Measurements from ENCODE around the gene KIAA1210. TPM values are rescaled to one million over a fixed set of nuclear protein-coding genes. Genes with fewer than 3 reads are reported as not detected.

KIAA1210 gene
- not detected for total RNA-seq

DNA sequence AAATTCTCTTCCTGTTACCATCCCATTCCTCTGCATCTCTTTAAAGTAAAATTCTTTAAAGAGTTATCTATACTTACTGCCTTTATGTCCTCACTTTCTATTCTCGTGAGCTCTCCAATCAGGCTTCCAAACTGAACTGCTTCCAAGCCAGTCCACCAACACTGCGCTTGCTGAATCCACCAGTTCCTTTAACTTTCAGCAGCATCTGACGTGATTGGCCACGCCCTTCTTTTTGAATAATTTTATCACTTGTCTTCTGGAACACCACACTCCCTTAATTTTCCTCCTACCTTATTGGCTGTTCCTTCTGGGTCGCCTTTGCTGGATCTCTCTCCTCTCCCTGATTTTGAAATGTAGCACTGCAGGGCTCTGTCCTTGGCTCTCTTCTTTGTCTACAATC is at the start of gene KIAA1210:
KIAA1210 (minus strand) TSS at position 163 of the 400 bp plus-strand sequence. CDS start 4,170 bp downstream, outside the sequence.
- Mint-ChIP-seq H3K9me3 (ENCODE audit: low read depth) (no peaks in the 10 kb centered on the region), H3K36me3 (ENCODE audit: low read depth) (no peaks in the 10 kb centered on the region), H3K27me3 (no peaks in the 10 kb centered on the region), H3K4me3 (no peak within 1 kb of the TSS), H3K27ac (no peak within 1 kb of the TSS), H3K4me1 (no peaks in the 10 kb centered on the region)
- ATAC-seq: no peak
- ChIA-PET CTCF (interaction anchor here (2.0 kb wide), 1 partner anchor 9 kb away, joined by 7 read pairs; no protein-coding TSS in a partner anchor), POLR2A (no interaction called here)
- DNase-seq: no peak
- intact Hi-C loops (cut with DNase I, micrococcal nuclease): no loop called here

DNA sequence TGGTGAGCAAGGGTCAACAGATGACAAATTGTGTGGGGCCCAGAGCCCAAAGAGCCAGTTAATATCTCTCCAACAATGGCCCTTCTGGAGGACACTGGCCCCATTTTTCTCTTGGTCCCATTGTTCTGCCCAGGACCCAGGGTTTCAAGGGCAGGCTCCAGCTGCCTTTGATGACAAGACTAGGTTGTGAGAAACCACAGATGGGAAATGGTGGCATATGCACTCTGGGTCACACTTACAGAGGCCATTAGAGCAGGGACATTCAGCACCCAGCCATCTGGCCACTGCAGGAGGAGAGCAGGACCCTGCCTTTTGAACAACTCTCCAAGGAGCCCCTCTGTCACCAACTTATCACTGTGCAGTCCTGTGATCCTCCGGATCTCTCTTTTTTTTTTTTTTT is 49.7 kb upstream of the KIAA1210 start:
- no peaks in the 10 kb centered on the region for H3K36me3 Mint-ChIP-seq (ENCODE audit: low read depth)
- H3K4me1 Mint-ChIP-seq: no peaks in the 10 kb centered on the region
- ATAC-seq (no peak), DNase-seq (no peak)
- H3K4me3 Mint-ChIP-seq: no peak overlapping the region
- ChIA-PET POLR2A (no interaction called here), CTCF (no interaction called here)
- intact Hi-C loops (cut with DNase I, micrococcal nuclease): no loop called here
- H3K27ac Mint-ChIP-seq: no peak overlapping the region
- no peaks in the 10 kb centered on the region for H3K27me3 Mint-ChIP-seq
- no peaks in the 10 kb centered on the region for H3K9me3 Mint-ChIP-seq (ENCODE audit: low read depth)

DNA sequence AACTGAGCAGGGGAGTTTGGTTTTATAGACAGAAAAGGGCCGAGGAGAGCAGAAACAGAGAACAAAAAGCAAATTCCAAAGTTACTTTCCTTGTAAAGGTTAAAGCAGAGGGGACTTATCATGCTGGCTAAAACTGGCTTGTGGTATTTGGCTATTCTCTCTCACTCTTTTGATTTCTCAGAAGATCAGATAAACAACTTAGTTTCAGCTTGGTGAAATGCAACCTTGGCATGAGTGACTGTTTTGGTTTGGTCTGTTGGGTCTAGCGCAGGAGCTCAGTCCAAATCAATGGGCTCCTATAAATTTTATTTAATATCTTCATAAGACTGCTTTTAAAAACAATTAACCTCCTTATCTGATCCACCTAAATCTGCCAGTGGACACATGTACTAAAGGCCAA is 47.3 kb upstream of the KIAA1210 start:
- Mint-ChIP-seq H3K36me3 (ENCODE audit: low read depth) (no peaks in the 10 kb centered on the region), H3K4me3 (no peak overlapping the region), H3K9me3 (ENCODE audit: low read depth) (no peaks in the 10 kb centered on the region), H3K4me1 (no peaks in the 10 kb centered on the region), H3K27ac (no peak overlapping the region), H3K27me3 (no peaks in the 10 kb centered on the region)
- POLR2A ChIA-PET: no interaction called here
- no peak for ATAC-seq
- CTCF ChIA-PET: no interaction called here
- no peak for DNase-seq
- intact Hi-C loops (cut with DNase I, micrococcal nuclease): no loop called here

DNA sequence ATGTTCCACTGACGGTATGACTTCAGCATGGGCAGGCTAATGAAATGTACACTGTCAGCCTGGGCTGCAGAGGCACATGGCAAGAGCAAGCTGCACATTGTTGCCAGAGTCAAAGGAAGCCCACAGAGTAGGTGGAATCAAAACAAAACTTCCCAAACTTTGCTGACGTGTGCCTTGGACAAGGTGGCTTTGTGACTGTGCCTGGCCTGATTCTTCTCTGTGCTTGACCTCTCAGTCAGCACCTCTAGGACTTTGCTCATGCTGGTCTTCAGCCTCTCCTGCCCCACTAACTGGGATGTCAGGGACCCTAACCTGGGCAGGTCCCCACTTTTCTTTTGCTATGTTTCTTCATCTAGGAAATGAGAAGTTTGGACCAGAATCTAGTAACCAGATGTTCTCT is 40.5 kb upstream of the KIAA1210 start:
- no peak for DNase-seq
- Mint-ChIP-seq H3K9me3 (ENCODE audit: low read depth) (no peaks in the 10 kb centered on the region), H3K36me3 (ENCODE audit: low read depth) (no peaks in the 10 kb centered on the region), H3K27me3 (peaks cover 2% of the 10 kb centered on the region), H3K4me1 (no peaks in the 10 kb centered on the region), H3K4me3 (no peak overlapping the region), H3K27ac (no peak overlapping the region)
- intact Hi-C loops (cut with DNase I, micrococcal nuclease): no loop called here
- no peak for ATAC-seq
- ChIA-PET POLR2A (no interaction called here), CTCF (no interaction called here)

DNA sequence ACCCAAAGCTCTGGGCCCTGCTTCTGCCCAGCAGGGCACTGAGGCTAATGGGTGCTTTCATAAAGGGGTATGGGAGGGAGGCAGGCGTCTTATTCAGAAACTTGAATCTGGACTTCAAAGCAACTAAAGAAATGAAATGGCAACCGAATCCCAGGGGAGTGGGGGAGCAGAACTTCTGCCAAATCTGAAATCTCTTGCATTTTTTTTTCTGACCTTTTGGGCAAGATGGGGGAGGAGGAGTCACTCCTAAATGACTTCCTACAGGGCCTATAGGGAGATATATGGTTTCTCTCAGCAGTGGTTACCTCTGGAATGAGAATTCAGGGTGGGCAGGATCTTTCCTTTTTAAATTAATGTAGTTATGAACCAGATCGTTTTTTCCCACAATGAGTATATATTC is 30.6 kb upstream of the KIAA1210 start:
- DNase-seq (no peak), ATAC-seq (no peak)
- H3K27me3 Mint-ChIP-seq: no peaks in the 10 kb centered on the region
- H3K27ac Mint-ChIP-seq: no peak overlapping the region
- no peaks in the 10 kb centered on the region for H3K4me1 Mint-ChIP-seq
- no peak overlapping the region for H3K4me3 Mint-ChIP-seq
- no peaks in the 10 kb centered on the region for H3K36me3 Mint-ChIP-seq (ENCODE audit: low read depth)
- CTCF ChIA-PET: no interaction called here
- POLR2A ChIA-PET: no interaction called here
- intact Hi-C loops (cut with DNase I, micrococcal nuclease): no loop called here
- no peaks in the 10 kb centered on the region for H3K9me3 Mint-ChIP-seq (ENCODE audit: low read depth)

DNA sequence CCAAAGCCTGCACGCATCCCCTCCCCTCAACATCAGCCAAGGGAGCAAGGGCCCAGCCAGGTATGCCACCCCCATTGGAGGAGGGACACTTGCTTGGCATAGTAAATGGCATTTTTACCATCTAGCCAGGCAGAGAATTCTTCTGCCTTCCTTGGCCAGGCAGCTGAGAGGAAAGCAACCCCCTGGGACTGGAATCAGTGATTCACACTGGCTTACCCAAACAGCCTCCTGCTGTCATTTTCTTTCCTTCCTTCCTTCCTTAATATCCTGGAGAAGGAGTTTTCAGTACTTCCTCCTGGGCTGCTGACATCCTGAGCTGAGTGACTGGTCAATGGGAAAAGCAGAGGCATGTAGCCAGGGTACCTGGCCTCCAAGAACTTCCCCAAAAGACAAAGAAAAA is 28.6 kb upstream of the KIAA1210 start:
- DNase-seq (no peak), ATAC-seq (no peak)
- H3K4me1 Mint-ChIP-seq: no peaks in the 10 kb centered on the region
- H3K27me3 Mint-ChIP-seq: peaks cover under 1% of the 10 kb centered on the region
- no peaks in the 10 kb centered on the region for H3K36me3 Mint-ChIP-seq (ENCODE audit: low read depth)
- no peaks in the 10 kb centered on the region for H3K9me3 Mint-ChIP-seq (ENCODE audit: low read depth)
- ChIA-PET POLR2A (no interaction called here), CTCF (no interaction called here)
- no peak overlapping the region for H3K4me3 Mint-ChIP-seq
- intact Hi-C loops (cut with DNase I, micrococcal nuclease): no loop called here
- H3K27ac Mint-ChIP-seq: no peak overlapping the region

DNA sequence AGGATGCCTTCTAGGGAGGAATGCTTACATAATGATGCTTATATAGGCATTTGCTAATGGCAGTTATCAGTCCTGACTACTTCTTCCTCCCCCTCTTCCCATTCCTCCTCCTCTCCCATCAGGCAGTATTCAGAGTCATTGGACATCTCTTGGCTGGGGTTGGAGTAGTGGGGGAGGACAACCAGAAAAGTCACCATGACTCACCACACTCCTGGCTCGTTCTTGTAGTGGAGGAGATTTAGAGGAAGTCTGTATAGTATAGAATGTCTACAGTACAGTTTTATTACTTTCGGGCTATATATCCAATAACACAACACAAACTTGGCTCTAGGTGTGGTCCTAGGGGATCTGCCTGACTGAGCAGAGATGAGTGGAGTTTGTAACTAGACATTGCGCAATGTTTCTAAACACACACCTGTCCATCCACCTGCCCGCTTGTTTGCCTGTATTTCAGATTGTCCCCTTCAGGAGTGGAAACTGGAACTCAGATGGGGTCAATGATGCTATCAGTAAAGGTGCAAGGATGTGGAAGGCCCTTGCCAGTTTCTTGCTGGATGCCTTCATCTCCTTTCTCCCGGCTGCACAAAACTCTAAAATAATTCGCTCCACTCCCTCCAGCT is 27.9 kb upstream of the KIAA1210 start:
- H3K36me3 Mint-ChIP-seq (ENCODE audit: low read depth): no peaks in the 10 kb centered on the region
- intact Hi-C loops (cut with DNase I, micrococcal nuclease): no loop called here
- peaks cover 3% of the 10 kb centered on the region for H3K27me3 Mint-ChIP-seq
- DNase-seq: no peak
- CTCF ChIA-PET: no interaction called here
- no peak for ATAC-seq
- POLR2A ChIA-PET: no interaction called here
- no peak overlapping the region for H3K27ac Mint-ChIP-seq
- no peaks in the 10 kb centered on the region for H3K4me1 Mint-ChIP-seq
- no peaks in the 10 kb centered on the region for H3K9me3 Mint-ChIP-seq (ENCODE audit: low read depth)
- H3K4me3 Mint-ChIP-seq: no peak overlapping the region

DNA sequence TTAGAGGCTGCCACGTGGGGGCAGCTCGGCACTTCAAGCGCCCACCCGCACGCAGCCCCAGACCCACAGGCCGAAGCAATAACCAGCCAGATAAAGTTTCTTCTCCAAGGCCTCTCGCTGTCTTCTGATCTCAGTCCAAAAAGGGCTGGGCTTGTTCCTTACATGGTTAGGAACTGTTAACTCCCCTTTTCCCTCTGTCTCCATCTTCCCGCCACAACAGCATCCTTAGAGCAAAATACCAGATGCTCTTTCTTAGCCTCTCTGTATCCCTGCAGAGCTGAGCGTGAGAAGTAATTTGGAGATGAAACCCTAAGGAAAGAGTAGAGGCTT is 23.4 kb upstream of the KIAA1210 start:
- Mint-ChIP-seq H3K9me3 (ENCODE audit: low read depth) (no peaks in the 10 kb centered on the region), H3K27me3 (peaks cover 5% of the 10 kb centered on the region), H3K27ac (no peak overlapping the region), H3K4me3 (no peak overlapping the region), H3K4me1 (no peaks in the 10 kb centered on the region), H3K36me3 (ENCODE audit: low read depth) (no peaks in the 10 kb centered on the region)
- ATAC-seq: no peak
- DNase-seq: no peak
- intact Hi-C loops (cut with DNase I, micrococcal nuclease): no loop called here
- ChIA-PET POLR2A (no interaction called here), CTCF (no interaction called here)

DNA sequence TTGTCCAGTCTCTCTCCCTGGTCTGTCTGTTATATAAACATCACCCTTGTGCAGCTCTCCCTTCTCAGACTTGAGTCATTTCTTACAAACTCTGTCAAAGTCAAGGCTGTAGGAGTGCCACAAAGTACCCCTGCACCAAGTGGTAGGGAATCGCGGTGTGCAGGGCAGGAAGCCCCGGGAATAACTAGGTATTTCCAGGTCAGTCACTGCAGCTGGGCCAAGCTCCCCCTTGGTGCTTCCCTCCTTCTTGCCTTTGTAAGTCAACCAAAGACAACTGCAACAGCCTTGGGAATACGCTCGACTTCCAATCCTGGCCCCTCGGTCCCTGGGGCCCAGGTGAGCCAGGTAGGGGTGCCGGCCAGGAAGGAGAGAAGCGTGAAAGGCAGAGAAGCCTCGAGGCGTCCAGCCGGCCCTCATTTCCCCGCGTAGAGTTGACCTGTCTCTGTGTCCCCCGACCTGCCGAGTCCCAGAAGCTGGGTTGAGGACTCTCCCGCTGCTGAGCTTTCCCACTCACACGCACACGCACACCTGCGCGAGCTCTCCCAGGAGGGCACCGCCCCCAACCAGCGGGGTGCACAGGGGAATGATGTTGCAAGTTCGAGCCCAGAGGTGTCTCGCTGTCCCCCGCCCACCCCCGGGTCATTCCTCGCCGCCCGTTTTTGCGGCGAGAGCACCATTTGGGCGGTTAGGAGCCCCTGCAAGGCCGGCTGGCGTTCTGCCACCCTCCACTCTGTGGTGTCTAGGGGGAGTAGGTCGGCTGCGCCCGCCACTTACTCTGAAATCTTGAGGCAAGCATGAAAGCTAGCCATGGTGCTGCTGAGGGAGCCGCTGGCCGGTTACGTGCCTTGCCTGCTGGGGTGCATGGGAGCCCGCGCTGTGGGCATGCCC is 22.8 kb upstream of the KIAA1210 start:
- H3K27me3 Mint-ChIP-seq: peaks cover 5% of the 10 kb centered on the region

DNA sequence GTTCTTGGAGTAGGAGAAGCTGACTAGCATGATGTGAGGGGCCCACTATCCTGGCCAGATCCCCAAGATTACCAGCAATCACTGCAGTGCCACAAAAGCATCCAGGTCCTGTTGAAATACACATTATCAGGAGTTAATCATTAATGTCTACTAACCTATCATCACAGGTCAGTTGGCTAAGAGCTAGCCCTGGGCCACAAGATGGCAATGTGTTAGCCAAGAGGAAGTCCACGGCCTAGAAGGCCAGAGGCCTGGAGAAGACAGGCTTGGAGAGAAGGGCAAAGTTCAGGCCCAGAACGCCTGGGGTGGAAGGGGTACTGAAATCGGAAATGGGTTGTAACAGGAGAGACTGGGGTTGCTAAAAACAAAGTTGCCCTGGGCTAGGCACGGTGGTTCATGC is 19.9 kb upstream of the KIAA1210 start:
- Mint-ChIP-seq H3K4me3 (no peak overlapping the region), H3K27ac (no peak overlapping the region), H3K36me3 (ENCODE audit: low read depth) (no peaks in the 10 kb centered on the region), H3K9me3 (ENCODE audit: low read depth) (no peaks in the 10 kb centered on the region), H3K27me3 (peaks cover 5% of the 10 kb centered on the region), H3K4me1 (no peaks in the 10 kb centered on the region)
- no peak for ATAC-seq
- ChIA-PET POLR2A (no interaction called here), CTCF (no interaction called here)
- DNase-seq: no peak
- intact Hi-C loops (cut with DNase I, micrococcal nuclease): loop anchor here in 1 of 2 experiments (10.0 kb wide), 1 partner anchor 117 kb away; no protein-coding TSS in a partner anchor

More for the DNA sequence above, 22.8 kb upstream of the KIAA1210 start:
- no peaks in the 10 kb centered on the region for H3K9me3 Mint-ChIP-seq (ENCODE audit: low read depth)
- CTCF ChIA-PET: no interaction called here
- intact Hi-C loops (cut with DNase I, micrococcal nuclease): no loop called here
- no peaks in the 10 kb centered on the region for H3K36me3 Mint-ChIP-seq (ENCODE audit: low read depth)
- POLR2A ChIA-PET: no interaction called here
- no peak overlapping the region for H3K27ac Mint-ChIP-seq
- DNase-seq (no peak), ATAC-seq (no peak)
- H3K4me3 Mint-ChIP-seq: no peak overlapping the region
- no peaks in the 10 kb centered on the region for H3K4me1 Mint-ChIP-seq

DNA sequence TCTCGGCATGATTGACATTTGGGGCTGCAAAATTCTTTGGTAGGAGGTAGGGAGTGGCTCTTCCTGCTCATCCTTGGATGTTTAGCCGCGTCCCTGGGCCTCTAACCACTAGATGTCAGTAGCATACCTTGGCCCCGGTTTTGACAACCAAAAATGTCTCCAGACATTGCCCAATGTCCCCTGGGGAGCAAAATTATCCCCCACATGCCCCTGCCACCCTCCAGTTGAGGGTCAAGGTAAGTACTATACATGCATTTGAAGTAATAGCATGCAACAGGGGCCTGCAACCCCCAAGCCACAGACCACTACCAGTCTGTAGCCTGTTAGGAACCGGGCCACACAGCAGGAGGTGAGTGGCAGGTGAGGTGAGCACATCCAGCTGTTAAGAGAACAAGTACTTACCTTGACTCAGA is 17.6 kb upstream of the KIAA1210 start:
- H3K36me3 Mint-ChIP-seq (ENCODE audit: low read depth): no peaks in the 10 kb centered on the region
- intact Hi-C loops (cut with DNase I, micrococcal nuclease): loop anchor here in 1 of 2 experiments (10.0 kb wide), 1 partner anchor 120 kb away; no protein-coding TSS in a partner anchor
- peaks cover 2% of the 10 kb centered on the region for H3K27me3 Mint-ChIP-seq
- DNase-seq (peak; percentile 5), ATAC-seq (no peak)
- H3K27ac Mint-ChIP-seq: no peak overlapping the region
- ChIA-PET POLR2A (no interaction called here), CTCF (no interaction called here)
- no peak overlapping the region for H3K4me3 Mint-ChIP-seq
- H3K9me3 Mint-ChIP-seq (ENCODE audit: low read depth): no peaks in the 10 kb centered on the region
- no peaks in the 10 kb centered on the region for H3K4me1 Mint-ChIP-seq

DNA sequence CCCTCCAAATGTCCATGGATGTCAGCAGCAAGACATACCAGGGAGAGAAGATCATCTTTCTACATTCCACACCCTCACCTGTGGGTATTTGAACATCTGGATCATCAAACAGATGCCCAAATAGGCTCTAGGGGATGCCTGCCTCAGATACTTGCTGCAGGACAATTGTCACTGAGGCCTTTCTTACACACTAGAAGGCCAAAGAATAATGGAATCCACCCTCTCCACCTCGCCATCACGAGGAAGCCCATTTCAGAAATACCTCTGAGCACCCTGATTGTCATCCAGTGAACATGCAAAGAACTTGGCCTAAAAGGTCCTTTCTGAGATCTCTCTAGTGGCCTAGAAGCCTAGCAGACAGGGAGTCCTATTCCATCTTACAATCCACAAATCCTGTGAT is 6.9 kb upstream of the KIAA1210 start:
- intact Hi-C loops (cut with DNase I, micrococcal nuclease): no loop called here
- no peaks in the 10 kb centered on the region for H3K9me3 Mint-ChIP-seq (ENCODE audit: low read depth)
- no peak for ATAC-seq
- no peaks in the 10 kb centered on the region for H3K36me3 Mint-ChIP-seq (ENCODE audit: low read depth)
- H3K27me3 Mint-ChIP-seq: peaks cover 3% of the 10 kb centered on the region
- no peak overlapping the region for H3K4me3 Mint-ChIP-seq
- H3K4me1 Mint-ChIP-seq: no peaks in the 10 kb centered on the region
- ChIA-PET CTCF (no interaction called here), POLR2A (no interaction called here)
- DNase-seq: no peak
- no peak overlapping the region for H3K27ac Mint-ChIP-seq
